DMS 273 treated with DMSO at 0.1 percent for 48 hours (cell line): ENCODE measurements around the gene POLA2.
"Not testable (repeated sequence)": the region's sequence is repeated elsewhere in the genome, so short reads cannot be mapped to it uniquely, and the experiment has no call there.

Experiments
- DNase-seq: peaks from one replicate; lab custom pipeline; 2025; lab: John Stamatoyannopoulos, UW

Gene POLA2, protein sequence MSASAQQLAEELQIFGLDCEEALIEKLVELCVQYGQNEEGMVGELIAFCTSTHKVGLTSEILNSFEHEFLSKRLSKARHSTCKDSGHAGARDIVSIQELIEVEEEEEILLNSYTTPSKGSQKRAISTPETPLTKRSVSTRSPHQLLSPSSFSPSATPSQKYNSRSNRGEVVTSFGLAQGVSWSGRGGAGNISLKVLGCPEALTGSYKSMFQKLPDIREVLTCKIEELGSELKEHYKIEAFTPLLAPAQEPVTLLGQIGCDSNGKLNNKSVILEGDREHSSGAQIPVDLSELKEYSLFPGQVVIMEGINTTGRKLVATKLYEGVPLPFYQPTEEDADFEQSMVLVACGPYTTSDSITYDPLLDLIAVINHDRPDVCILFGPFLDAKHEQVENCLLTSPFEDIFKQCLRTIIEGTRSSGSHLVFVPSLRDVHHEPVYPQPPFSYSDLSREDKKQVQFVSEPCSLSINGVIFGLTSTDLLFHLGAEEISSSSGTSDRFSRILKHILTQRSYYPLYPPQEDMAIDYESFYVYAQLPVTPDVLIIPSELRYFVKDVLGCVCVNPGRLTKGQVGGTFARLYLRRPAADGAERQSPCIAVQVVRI

DNA sequence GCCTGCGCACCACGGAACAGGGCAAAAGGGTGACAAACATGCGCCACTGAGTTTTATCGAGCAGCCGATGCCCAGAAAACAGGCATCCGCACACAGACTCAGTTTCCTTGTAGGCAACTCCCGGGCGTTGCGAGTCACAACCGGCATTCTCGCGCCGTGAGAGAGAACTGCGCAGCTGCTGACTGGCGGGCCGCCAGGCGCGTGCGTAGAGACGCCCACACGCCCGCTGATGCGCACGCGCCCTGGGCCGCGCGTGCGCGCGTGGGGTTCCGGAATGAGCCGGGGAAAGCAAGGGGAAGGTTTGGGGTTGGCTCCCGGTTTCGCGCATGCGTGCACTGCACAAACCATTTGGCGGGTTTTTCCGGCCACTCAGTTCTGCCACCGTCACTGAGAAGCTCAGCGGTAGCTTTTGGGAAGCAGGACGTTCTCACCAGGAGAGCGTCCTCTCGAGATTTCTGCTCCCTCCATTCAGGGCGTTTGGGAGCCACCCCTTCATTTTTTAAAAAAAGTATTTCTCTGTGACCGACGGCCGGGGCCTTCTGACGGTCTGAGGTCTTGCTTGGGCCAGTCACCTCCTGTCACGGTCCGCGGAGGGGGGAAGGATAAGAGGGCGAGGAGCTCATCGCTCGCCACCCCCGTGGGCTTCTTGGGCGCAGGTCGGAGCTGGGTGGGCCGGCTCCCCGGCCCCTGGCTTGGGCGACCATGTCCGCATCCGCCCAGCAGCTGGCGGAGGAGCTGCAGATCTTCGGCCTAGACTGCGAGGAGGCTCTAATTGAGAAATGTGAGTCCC lies at the start of gene POLA2:
Gene POLA2 (plus strand): TSS at position 372 of the 790 bp plus-strand sequence. CDS start 331 bp downstream, at position 703.
- peak; percentile 67 for DNase-seq

DNA sequence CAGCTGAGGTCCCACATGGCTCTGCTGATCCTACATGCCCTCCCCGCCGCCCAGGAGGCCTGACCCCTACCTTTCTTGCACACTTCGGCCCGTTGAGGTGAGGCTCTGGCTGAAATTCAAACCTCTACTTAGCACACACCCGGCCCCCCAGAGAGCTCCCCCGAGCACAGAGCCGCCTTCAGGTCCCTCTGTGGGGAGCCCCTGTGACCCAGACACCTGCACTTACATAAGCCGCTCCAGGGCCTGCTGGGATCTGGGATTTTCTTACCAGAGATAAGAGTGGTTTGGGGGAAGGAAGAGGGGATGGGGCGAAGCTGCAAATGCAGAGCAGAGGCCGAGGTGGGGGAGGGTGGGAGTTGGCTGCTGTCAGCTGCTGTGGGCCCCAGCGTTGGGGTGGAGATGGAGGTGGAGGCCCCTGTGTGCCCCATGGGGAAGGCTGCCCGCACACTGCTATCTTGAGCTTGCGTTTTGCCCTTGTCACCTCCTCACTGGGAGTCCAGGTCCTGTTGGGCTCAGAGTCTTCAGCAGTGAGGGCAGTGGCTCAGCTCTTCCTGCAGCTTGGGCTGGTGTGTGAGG lies 49.4 kb upstream of the POLA2 start:
- no peak for DNase-seq

DNA sequence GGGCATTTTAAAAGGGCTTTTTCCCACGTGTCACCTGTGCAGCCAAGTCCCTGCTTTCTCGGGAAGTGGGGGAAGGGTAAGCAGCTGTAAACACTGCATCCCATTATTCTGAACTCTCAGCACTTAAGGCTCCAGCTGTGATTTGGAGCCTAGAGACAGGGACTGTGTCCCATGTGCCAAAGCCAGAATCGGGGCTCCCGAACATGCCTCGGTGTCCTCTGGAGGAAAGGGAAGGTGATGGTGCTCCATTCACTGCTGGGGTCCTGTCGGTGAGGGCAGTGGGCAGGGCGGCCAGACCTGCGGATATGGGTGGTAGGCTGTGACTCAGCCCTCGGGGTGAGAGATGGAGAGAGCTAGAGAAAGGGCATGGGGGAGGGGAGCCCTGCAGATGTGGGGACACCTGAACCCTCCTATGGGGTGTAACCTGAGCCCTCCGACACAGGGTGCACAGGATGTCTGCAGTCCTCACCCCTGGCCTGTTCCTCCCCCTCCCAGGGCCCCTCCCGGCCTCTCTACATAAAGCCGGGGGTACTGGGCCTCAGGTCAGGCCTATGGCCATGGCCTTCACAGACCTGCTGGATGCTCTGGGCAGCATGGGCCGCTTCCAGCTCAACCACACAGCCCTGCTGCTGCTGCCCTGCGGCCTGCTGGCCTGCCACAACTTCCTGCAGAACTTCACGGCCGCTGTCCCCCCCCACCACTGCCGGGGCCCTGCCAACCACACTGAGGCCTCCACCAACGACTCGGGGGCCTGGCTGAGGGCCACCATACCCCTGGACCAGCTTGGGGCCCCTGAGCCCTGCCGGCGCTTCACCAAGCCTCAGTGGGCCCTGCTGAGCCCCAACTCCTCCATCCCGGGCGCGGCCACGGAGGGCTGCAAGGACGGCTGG lies 48.2 kb upstream of the POLA2 start:
- no peak for DNase-seq

DNA sequence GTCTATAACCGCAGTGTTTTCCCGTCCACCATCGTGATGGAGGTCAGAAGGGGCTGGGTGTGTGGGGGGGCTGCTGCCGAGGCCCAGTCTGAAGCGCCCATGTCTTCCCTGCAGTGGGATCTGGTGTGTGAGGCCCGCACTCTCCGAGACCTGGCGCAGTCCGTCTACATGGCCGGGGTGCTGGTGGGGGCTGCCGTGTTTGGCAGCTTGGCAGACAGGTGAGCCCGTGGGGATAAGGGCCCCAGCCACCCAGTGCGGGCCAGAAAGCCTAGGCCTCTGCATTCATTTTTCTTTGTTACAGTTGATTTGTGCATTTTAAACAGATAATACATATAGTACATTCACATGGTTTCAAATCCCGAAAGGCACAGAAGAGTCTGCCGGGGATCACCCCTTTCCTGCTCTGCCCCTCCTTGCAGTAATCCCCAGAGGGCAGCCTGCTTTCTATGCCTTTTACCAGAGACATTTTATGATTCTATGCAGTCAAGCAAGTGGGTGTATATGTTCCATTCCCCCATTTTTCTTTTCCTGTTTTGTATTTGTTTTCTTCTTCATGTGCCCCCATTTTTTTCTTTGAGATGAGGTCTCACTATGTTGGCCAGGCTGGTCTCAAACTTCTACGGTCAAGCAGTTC lies 47.4 kb upstream of the POLA2 start:
- no peak for DNase-seq

DNA sequence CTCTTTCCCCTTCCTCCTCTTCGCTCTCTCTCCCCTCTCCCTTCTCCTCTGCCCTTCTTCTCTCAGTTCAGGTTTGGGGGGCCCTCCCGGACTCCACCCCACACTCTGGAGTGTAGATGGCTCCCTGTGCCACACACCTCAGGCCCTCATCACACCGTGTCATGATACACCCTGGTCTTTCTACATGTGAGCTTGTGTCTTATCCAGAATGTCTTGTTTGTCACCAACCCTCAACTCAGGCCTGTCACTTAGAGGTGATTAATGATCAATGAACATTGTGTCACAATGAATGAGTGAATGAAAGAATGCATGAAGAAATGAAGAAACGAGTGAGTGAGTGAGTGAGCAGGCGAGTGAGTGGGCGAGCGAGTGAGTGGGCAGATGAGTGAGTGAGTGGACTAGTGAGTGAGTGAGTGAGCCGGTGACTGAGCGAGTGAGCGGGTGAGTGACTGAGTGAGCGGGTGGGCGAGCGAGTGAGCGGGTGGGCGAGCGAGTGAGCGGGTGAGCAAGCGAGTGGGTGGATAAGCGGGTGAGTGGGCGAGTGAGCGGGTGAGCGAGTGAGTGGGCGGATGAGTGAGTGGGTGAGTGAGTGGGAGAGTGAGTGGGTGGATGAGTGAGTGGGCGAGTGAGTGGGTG lies 46.2 kb upstream of the POLA2 start:
- DNase-seq: no peak

DNA sequence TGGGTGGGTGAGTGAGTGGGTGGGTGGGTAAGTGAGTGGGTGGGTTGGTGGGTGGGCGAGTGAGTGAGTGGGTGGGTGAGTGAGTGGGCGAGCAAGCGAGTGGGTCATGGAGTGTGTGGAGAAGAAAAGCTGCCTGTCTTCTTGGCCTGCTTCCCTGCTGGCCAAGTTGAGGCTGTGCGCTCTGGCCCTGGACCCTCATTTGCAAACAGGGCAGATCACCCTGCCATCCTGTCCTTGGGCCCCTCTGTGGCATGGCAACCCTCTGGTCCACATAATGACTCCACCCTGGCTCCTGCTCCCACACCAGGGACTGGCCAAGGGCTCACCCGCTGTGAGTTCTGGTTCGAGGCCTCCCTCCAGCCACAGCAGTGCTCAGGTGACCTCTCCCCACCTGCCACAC lies 44.9 kb upstream of the POLA2 start:
- no peak for DNase-seq

DNA sequence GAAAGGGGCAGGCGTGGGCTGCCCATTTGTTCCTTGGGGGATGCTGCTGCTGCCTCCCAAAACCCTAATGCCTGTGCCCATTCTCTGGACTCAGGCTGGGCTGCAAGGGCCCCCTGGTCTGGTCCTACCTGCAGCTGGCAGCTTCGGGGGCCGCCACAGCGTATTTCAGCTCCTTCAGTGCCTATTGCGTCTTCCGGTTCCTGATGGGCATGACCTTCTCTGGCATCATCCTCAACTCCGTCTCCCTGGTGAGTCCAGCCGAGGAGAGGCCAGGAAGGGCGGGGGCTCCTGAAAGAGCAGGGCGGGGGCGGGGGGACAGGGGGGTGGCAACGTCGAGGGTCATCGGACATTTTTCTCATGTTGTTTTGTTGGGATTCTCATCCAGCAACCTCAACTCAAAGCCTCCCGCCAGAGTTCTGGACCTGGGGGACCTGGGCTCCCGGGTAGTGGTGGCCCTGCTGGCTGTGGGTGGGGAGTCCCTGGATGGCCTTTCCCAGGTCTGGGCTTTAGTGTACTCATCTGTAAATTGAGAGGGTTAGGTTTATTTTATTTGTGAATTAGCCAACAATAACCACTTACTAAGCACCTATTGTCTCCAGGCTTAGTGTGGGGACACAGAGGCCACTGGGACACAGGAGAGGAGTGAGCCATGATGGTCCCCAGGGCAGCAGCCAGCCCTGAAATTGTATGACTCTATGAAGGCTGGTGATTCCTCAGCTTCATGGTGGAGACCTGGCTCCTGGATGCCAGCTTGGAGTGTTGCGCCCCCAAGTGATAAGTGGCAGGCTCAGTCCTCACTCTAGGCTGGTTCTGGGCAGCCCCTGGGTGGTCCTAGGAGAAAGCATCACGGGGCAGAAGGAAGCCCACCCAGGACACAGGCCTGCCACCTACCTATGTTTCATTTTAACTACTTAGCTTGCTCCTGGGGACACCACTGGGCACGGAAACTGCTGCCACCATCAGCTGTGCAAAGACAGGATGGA lies 44.0 kb upstream of the POLA2 start:
- DNase-seq: no peak

DNA sequence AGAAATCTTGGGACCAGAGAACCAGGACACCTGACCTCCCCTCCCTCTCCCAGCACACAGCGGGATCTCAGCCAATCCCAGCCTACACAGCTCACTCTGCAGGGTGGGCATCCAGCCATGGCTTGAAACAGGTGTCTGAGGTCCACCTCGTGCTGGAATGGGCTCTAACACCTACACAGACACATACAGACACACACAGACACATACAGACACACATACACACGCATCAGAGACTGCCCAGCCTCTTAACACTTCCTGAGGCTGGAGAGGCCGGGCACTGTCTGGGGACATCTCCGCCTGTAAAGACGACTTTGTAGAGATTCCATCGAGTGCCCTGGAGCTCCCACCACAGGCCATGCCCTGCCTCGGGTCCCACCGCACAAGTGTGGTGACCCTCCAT lies 43.3 kb upstream of the POLA2 start:
- no peak for DNase-seq

DNA sequence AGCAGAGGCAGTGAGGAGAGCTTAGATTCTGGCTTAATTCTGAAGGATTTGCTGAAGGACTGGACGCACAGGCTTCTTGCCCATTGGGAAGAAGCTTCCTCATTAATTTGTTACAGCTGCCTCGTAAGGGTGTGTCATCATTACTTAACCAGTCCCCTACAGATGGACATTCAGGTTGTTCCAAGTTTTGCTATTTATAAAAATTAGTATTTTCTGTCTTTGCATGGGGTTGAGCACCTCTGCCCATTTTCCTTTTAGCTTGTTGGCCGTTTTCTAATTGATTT lies 41.9 kb upstream of the POLA2 start:
- no peak for DNase-seq

DNA sequence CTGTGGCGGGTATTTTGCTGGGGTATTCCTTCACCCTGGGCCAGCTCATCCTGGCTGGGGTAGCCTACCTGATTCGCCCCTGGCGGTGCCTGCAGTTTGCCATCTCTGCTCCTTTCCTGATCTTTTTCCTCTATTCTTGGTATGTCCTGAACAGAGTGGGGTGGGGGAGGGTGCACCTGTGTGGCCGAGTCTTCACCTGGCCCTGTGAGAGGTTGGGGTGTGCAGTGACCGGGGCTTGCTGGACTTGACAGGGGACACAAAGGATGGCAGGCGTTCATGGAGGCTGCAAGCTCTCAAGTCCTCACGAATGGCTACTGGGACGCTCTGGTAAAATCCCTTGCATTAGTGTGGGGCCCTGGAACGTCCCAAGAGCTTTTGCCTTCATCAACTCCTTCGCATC lies 40.7 kb upstream of the POLA2 start:
- no peak for DNase-seq

DNA sequence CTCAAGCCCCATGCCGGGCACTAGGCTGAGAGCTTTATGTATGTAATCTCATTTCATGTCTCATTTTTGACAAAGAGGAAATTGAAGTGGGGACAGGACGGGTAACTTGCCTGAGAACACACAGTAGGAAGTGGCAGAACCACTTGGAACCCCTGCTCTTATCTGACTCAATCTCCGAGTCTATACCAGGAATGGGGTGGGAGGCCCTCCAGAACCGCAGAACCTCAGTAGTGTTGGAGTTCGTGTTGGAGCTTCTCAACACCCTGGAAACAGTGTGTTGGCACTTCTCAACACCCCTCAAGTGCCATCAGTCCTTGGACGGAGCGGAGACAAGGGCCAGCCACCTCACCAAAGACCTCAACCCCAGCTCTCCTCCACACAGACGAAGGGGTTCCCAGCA lies 38.8 kb upstream of the POLA2 start:
- DNase-seq: no peak

DNA sequence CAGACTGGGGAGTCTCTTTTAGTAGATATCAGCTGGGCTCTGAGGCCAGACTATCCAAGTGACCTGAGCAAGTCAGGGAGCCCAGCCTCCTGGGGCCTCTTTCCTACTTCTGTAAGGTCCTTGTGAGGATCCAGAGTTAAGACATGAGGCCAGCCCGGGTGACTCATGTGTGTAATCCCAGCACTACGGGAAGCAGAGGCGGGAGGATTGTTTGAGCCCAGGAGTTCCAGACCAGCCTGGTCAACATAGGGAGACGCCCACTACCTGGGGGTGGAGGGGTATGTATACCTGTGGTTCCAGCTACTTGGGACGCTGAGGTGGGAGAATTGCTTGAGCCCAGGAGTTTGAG lies 36.9 kb upstream of the POLA2 start:
- DNase-seq: no peak

DNA sequence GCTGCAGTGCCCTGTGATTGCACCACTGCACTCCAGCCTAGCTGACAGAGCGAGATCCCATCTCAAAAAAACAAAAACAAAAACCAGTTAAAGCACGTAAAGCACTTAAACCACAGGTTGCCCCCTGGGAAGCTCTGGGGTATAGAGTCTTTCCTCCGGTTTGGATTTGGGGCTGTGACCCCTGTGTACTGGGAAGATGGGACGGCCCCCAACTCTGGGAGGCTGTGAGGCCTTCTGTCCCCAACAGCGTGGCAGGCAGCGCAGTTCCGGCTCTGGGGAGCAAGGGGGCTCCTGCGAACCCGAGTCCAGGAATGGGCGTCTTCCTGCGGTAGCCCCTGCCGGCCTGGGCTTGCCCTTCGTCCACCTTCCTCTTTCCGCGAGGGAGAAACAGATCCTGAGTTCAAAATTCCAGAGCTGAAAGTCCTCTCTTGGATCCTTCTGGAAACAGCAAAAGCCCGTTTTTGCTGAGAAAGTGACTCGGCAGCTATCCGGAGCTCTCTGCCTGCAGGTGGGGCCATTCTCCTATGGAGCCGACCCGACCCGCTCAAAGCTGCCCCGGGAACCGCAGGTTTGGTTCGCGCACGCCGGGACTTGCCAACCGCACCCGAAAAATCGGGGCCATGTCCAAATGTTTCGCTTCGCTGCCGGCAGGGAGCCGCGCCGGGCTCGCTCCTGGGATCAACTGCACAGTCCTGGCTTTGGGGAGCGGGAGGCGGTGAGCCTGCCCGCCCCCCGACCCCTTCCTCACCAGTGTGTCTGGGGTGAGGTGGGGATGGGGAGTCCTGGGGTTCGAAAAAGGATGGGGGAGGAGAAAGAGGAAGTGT lies 36.3 kb upstream of the POLA2 start:
- no peak for DNase-seq

DNA sequence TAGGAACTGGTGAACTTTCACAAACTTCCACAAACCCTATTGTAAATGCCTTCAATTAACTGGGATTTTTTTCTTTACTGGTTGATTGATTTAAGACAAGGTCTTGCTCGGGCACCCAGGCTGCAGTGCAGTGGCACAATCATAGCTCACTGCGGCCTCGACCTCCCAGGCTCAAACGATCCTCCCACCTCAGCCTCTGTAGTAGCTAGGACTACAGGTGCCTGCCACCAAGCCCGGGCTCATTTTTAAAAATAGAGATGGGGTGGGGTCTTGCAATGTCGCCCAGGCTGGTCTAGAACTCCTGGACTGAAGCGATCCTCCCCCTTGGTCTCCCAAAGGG lies 35.7 kb upstream of the POLA2 start:
- DNase-seq: no peak

DNA sequence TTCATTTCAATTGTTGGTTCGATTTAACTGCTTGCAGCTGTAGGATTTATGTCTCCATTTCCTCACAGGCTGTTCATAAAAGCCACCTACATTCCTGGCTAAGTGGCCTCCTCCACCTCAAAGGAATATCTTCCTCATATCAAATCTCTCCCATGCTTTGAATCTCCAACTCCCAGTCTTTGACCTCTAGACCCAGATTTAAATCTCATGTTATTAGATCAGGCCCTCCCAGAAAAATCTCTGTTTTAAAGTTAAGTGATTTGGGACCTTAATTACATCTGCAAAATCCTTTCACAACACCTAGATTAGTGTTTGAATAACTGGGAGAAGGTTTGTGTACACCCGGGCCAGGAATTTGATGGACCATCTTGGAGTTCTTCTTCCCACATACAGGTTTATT lies 33.9 kb upstream of the POLA2 start:
- DNase-seq: no peak

DNA sequence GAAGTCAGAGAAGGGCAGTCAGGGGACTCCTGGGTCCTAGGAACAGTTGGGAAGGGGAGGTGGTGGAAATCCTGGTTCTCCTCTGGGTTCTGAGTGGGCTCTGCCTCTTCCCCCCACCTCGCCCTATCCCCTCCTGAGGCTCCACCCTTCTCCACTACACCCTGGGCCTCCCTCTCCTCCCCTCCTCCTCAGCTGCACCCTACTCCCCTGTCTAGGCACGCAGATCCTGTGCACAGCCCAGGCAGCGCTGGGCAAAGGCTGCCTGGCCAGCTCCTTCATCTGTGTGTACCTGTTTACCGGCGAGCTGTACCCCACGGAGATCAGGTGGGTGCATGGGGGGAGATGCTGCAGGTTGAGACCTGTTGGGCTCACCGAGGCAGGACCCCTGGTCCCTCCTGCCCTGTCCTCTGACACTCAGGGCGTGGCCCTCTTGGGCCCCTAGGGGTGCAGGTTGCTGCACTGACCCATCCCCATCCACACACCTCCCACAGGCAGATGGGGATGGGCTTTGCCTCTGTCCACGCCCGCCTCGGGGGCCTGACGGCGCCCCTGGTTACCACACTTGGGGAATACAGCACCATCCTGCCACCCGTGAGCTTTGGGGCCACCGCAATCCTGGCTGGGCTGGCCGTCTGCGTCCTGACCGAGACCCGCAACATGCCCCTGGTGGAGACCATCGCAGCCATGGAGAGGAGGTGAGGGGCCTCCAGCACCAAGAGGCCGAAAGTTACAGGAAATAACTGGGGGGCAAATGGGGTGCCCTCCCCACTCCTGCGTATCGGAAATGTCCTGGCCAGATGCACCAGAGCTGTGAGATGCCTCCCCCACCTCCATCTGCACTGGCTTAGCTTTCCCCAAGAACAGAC lies 25.3 kb upstream of the POLA2 start:
- no peak for DNase-seq

DNA sequence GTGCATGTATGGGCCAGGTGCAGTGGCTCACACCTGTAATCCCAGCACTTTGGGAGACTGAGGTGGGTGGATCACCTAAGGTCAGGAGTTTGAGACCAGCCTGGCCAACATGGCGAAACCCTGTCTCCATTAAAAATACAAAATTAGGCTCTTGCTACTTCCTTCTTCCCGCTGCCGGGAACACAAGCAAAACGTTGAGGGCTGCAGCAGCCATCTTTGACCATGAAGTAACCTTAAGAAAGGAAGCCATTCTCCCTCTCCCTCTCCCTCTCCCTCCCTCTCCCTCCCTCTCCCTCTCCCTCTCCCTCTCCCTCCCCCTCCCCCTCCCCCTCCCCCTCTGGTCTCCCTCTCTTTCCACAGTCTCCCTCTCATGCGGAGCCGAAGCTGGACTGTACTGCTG lies 23.5 kb upstream of the POLA2 start:
- DNase-seq: not testable (repeated sequence)

DNA sequence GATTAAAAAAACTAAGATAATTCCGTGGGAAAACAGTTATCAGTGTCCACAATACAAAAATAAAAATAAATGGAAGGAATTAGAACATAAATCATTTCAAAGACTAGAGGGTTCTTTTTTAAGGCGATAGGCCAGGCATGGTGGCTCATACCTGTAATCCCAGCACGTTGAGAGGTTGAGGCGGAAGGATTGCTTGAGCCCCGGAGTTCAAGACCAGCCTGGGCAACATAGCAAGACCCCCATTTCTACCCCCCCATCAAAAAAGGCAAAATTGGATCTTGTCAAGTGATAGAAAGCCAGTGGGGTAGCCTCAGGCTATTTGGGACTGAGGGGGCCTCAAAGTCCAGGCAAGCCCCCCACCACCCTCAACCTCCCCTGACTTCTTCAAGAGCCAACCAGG lies 20.6 kb upstream of the POLA2 start:
- no peak for DNase-seq
